EH (cell line): ENCODE data around the gene FBXW2.
"Not testable (repeated sequence)": the region's sequence is repeated elsewhere in the genome, so short reads cannot be mapped to it uniquely, and the experiment has no call there.

Experiments
- DNase-seq: peaks from one replicate; pipeline ENCODE4 v3.0.0-alpha.2; 2015; ENCODE audit warnings: low read depth

FBXW2 gene

DNA sequence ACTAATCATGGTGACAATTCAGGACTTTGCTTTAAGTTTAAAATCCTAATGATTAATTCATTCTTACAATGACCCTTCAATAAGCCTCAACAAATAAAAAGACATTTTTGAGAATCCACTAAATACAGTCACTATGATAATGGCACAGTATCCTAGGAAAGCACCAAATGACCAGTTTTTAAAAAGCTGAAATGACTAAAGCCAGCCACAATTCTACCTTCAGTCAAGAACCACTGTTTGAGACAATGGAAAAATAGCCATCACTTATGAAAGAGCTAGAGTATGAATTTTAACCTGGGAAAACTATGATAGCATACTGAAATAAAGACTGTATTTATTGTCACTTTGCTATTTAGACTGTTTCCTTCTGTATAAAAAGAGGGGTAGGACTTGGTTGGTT, 14.0 kb downstream of the FBXW2 start:
- DNase-seq = no peak

DNA sequence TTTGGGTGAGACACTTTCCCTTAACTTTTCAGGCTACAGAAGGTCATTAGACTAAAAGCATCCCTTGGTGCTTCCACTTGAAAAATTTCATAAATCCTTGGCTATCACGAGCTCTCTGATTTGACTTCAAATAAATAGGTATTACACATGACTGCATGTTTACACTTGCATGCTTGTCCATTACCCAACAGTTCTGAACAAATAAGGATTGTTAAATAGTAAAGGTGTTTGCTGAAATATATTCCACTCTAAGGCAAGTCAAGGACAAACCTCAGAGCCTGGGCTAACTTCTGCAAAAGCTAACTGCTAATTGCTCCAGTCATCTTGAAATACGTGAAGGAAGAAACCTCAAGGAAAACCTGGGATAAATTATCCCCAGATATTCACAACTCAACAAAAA, 14.5 kb downstream of the FBXW2 start:
- DNase-seq = no peak

DNA sequence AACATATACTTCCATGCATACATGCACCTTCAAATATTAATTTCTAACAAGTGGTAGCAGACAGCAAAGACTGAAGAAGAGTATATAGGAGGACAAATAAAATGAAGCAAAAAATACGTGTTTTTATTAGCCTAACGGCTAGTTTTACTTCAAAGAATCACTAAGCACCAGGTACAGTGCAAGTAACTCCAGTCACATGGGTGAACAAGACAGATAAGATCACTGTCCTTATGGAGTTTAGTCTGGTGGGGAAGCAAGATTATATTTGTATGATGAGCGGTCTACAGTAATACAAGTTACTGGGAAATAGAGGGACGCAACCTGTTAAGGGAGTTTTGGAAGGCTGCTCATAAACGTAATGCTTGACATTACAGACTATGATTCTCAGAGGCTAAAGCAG, 16.0 kb downstream of the FBXW2 start:
- no peak for DNase-seq

DNA sequence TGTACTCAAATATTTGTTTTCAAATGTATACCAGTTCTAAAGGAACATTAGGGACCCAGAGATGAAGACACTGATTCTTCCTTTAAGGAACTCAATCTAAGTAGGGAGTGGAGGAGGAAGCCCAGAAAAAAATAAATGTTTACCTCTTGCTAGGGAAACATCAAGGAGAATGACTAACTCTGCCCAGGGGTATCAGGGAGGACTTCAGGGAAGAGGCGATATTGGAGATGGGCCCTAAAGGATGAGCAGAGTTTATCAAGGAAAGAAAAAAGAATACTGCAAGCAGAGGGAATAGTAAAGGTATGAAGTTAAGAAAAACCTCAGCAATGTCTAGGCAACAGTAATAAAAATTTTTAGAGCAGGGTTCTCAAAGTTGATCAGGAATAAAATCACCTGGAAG, 16.4 kb downstream of the FBXW2 start:
- DNase-seq = no peak

DNA sequence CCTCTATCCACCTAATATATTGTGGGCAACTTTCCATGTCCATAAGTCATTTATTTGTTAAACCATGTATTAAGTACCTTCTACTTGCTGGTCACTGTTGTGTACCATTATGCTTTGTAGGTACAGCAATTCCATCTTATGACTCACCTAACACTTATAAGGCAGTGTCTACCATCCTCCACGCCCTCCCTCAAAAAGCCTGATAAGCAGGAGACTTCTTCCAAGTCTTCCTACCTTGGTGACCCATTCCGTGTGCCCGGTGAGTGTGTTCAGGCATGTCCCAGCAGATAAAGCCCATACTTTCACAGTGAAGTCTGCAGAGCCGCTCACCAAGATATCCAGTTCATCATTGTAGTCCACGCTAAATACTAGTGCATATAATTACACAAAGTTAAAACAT, 17.4 kb downstream of the FBXW2 start:
- no peak for DNase-seq

DNA sequence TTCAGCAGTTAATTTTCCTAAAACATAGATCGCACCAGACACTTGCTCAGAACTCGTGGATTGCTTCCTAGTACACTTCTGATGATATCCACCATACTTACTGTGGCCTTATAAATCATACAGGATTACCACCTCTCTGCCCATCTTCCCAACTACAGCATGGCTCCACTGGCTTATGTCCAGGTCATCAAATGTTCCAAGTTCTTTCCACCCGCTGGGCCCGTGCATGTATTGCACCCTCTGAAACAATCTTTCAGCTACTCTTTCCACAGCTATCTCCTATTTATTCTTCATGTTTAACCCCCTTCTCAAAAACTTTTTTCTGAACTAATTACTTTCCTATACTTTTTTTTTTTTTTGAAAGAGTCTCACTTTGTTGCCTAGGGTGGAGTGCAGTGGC, 18.5 kb downstream of the FBXW2 start:
- no peak for DNase-seq

DNA sequence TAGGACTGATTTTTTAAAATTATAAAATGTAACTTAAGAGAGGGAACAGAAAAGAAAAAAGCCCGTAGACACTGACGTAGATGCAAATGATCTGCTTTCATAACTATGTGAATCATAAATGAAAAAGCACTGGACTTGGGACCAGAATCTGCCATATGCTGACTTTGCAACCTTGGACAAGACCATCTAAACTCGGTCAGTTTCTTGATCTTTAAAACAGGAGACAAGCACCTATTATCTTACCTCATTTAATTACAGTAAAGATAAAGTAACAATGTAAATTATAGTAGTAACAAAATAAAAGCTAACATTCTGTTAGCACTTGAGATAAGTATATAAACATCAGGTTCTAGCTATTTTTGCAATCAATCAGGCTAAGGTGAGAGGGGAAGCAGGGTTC, 20.0 kb downstream of the FBXW2 start:
- no peak for DNase-seq

DNA sequence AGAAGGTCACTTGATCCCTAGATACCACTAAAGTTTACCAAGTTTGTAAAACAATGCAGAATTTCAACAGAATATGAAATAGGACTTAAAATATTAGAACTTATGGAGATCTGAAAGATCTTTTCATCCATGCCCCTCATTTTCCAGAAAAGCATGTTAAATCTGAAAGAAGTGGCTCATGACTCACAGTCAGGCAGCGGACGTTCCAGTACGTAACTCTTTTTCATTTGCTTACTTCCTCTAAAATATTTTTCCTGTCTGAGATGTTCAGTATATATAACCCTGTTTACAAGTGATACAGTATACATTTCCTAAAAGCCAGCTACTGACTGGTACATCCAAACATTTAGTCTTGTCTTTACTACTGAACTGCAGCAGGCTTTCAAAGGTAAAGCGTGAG, 22.3 kb downstream of the FBXW2 start:
- DNase-seq = no peak

DNA sequence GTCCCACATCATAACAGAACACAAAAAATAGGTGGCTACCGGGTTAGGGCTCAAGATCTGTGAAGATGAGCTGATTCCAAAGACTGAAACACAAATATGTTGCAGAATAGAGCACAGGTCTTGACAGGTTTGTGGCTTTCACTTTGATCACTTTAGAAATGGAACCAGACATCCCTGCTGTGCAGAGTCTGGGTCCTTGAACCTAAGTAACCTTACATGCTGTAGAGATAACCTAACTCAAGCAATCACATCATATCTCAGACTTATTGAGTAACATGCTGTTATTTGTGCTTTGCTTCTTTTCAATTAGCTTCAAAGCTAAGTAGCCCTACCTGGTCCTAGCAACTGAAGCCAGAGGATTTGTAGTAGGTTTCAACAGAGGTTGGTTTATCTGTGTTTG, 24.3 kb downstream of the FBXW2 start:
- DNase-seq = no peak

DNA sequence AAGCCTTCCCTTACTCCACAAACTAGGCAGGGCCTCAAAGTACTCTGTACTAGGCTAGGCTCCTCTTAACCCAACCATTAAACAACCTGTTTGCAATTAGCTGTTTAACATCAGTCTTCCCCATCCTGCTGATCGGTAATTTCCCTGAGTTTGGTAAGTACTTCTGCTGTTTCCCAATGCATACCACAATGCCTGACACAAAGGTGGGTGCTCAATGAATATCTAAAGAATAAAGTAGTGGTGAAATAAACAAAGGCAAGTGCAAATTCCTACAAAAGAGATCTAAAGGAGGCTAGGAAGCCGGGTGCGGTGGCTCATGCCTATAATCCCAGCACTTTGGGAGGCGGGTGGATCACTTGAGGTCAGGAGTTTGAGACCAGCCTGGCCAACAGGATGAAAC, 25.0 kb downstream of the FBXW2 start:
- DNase-seq = no peak

DNA sequence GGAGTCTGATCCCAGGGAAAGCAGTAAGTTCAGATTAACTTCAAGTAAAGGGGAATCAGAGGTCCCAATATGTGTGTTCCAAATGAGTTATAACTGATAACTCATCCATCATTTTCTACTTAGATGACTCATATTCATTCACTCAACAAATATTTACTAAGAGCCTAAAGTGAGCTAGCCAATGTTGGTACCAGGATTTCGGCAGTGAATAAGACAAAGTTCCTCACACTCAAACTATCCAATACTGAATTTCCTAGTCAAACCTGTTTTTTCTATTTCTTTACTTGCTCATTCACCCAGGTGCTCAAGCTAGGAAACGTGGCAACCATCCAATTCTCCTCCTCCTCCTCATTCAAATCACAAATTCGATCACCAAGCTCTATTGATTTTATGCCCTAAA, 25.8 kb downstream of the FBXW2 start:
- no peak for DNase-seq

DNA sequence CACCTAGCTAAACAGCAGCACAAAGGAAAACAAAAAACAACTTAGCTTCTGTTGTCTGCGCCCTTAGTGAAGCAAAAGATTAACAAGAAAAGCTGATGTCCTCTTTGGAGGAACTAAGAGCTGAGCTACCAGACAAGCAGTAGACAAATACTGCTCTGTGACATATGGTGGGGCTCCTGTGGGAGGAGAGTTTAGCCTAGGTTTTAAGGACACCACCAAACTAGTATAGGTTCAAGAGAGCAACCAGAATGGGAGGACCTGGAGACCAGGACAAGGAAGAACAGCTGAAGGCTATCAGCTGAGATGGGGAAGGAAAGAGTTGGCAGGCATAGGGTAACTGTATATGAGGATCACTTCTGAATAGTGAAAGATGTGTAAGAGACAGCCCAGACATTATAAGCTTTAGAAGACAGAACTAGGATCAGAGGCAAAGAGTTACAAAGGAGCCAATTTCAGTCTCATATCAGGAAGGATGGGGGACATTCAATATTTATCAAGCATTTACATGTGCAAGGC, 27.2 kb downstream of the FBXW2 start:
- DNase-seq = no peak

DNA sequence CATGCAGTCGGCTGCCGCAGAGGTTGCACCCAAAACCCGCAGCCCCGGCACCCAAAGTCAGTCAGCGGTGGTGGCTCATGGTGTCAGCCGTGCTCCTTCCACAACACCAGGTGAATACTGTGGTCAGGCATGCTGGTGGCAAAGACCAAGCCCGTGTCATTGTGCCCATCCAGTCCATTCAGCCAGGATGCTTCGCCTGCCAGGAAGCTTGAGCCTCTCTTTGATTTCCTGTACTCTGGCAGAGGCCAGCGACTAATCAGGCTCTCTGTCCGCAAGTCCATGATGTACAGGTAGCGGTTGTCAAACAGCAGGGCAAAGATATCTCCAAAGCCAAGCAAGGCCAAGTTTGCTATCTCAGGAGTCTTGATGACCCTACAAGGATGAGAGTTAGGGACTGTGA, 28.7 kb downstream of the FBXW2 start:
- no peak for DNase-seq

DNA sequence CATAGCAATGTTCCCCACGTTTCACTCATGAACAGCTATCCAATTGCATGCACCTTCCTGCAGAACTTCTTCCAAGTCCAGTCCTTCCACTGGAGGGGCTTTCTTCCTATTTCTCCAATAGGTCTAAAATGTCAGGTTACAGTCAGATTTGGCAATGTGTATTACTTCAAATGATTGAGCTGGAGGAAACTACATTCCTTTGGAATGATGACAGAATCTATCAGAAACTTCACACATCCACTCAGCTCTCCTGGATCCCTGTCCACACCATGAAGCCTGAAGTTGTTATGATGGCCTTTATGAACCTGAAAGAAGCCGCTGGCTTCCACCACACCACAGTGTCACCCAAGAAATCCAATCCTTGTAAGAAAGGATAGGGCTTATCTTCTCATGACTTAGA, 32.2 kb downstream of the FBXW2 start:
- DNase-seq = no peak

DNA sequence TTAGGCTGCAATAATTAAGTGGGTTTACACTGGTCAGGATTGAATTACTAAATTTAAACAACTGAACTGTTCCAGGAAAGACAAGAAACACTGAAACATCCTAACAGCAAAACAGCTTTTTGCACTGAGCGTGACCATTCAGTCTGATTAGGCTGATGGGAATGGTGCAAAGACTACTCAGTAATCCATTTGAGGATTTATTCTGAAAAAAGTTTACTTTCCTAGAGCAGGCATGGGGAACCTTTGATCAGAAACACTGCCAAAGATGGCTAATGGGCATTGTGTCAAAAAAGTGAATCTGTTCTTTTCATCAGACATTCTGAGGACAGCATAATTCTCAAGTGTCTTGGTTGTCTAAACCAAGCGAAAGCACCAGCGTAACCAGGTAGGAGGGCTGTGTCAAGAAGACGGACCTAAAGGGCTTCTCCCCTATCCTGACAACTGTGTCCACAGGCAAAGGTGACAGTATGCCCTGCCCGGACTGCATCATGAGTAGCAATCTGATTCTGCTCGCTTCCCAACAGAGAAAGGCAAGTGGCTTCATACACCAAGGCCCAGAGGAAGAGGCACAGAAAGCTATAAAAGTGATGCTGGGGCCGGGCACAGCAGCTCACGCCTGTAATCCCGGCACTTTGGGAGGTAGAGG, 33.3 kb downstream of the FBXW2 start:
- no peak for DNase-seq

DNA sequence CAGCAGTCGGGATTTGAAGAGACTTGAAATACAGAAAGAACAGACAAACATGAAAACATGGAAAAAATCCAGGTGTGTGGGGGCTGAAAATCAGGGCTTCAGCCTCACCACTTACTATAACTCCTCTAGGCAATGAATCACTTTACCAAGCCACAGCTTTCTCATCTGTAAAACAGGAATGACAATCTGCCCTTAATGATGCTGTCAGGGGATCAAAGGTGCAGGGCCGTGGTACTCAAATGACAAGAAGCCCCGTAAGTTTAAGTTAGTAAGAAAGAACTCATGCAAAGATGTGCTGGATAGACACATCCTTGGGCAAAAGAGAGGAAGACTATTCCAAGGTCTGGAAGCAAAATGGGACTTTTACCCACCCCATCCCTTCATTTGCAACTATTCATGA, 34.7 kb downstream of the FBXW2 start:
- DNase-seq = no peak

DNA sequence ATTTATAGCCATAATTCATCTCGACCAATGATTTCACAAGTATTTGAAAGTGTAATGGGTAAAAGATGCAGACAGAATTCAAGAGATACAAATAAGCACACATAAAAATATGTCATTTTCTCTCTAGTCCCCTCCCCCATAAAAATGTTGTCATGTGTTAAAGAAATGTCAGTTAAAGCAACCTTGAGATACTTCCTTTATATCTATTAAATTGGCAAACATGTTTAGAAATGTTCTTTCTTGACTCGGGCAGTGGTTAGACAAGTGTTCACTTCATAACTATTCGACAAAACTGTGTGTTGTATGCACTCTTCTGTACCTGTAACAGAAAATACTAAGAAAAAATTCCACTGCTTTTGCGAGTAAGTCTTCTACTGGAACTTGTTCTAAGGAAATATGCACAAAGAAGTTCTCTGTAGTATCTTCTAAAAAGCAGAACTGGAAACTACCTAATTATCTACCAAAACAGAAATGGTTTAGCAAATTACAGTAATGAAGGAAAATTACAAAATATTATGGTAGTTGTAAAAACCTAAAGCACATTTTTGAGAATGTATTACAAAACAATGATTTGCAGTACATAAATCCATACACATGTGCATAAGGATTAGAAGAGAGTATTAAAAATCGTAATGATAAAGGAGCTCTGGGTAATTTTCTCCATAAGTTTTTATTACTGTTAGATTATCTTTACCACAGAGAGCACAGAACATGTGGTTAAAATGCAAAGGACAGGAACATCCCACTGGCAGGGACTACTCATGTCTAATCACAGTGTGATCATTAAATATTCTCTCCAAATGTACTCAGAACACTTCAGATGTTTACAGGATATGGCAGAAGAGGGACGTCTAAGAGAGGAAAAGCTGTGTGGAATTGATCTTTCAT, 35.9 kb downstream of the FBXW2 start:
- no peak for DNase-seq

DNA sequence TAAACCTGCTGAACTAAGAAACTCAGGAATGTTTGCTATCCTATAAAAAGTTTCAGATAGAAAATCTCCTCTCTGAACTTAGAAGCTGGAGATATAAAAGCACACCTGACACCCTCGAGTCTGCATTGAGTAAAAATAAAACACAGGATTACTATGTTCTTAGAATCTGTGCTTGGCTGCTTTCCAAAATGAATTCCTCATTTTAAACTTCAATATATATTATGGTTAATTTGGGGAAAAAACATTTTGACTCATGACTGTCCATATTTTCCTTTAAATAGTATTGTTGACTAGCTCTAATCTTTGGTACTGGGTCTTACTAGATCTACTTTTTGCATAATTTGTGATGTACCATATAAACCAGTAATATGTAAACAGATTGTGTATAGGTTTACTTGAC, 36.7 kb downstream of the FBXW2 start:
- DNase-seq = no peak

DNA sequence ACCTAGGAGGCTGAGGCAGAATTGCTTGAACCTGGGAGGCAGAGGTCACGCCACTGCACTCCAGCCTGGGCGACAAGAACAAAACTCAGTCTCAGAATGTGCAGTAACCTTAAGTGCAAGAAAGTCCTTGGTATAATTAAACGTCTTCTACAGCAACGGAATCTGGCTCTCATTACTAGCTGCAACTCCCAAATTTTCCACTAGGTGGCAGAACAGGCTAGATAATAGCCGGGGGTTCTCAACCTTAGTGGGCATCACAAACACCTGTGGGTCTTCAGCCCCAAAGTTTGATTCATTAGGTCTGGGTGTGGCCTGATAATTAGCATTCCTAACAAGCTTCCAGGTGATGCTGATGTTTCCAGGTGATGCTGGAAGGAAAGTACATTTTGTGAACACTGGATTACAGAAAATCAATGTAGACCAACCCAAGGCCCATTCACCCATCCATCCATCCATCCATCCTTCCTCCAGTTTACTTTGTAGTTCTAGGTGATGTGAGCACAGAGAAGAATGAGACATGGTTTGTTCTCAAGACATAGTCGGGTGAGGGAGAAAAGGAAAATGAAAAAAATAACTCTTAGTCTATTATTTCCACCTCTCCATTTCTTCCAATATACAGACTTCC, 37.3 kb downstream of the FBXW2 start:
- peak; percentile 58 for DNase-seq

DNA sequence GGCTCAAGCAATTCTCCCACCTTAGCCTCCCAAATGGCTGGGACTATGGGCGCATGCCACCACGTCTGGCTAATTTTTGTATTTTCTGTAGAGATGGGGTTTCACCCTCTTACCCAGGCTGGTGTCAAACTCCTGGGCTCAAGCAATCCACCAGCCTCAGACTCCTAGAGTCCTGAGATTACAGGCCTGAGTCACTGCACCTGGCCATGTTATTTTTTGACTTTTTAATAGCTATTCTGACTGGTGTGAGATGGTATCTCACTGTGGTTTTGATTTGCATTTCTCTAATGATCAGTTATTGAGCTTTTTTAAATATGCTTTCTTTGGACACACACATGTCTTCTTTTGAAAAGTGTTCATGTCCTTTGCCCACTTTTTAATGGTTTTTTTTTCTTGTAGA, 38.2 kb downstream of the FBXW2 start:
- no peak for DNase-seq

DNA sequence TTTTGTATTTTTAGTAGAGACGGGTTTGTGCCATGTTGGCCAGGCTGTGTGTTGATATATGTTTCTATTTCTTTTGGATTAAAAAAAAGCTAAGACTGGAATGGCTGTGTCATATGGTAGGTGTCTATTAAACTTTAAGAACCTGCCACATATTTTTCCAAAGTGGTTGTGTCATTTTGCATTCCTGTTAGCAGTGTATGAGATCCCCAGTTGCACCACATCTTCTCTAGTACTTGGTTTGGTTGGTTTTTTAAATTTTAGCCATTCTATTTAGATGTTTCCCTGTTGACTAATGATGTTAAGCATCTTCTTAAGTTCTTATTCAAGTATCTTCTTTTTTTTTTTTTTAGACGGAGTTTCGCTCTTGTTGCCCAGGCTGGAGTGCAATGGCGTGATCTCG, 42.8 kb downstream of the FBXW2 start:
- peak; percentile 47 for DNase-seq

DNA sequence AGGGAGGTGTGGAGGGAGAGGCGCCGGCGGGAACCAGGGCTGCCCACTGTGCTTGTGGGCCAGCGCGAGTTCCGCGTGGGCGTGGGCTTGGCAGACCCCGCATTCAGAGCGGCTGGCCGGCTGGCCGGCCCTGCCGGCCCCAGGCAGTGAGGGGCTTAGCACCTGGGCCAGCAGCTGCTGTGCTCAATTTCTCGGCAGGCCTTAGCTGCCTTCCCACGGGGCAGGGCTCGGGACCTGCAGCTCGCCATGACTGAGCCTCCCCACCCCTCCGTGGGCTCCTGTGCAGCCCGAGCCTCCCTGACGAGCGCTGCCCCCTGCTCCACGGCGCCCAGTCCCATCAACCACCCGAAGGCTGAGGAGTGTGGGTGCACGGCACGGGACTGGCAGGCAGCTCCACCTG, 46.9 kb downstream of the FBXW2 start:
- DNase-seq = not testable (repeated sequence)

DNA sequence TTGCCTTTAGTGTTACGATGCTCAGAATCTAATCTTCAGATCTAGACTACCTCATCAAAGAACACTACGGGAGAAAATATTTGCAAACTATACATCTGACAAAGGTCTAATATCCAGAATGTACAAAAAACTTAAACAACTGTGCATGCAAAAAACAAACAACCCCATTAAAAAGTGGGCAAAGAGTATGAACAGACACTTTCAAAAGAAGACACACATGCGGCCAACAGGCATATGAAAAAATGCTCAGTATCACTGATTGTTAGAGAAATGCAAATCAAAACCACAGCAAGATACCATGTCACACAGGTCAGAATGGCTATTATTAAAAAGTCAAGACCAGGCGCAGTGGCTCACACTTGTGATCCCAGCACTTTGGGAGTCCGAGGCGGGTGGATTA, 47.9 kb downstream of the FBXW2 start:
- no peak for DNase-seq
